GM18505 (cell line): ENCODE results near the gene SCGB1C2.

Source experiments
- ATAC-seq: cut with Tn5 transposase; IDR thresholded peaks from one replicate; pipeline ENCODE4 v1.9.1; 2021; ENCODE audit not compliant: unreplicated experiment
- POLR2A ChIP-seq: IDR thresholded peaks from 4 replicates; pipeline ENCODE4 v1.6.1; 2011; ENCODE audit warnings: borderline replicate concordance; ENCODE audit not compliant: insufficient read depth, insufficient read length; ENCODE audit errors: extremely low read depth

SCGB1C2 gene

DNA sequence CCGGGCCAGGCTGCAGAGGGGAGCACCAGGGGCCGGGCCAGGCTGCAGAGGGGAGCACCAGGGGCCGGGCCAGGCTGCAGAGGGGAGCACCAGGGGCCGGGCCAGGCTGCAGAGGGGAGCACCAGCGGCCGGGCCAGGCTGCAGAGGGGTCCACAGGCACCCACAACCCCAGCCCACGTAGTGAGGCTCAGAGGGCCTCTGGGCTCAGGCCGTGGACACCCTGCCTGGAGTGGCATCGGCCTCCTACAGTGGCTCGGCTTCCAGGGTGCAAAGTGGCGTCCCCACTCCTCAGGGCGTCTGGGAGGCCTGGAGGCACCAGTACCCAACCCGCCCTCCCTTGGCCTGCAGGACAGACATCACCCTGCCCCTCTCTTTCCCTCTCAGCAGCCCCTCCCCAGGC, 34.5 kb downstream of the SCGB1C2 start:
- TF ChIP-seq POLR2A = no peak
- ATAC-seq = no peak

DNA sequence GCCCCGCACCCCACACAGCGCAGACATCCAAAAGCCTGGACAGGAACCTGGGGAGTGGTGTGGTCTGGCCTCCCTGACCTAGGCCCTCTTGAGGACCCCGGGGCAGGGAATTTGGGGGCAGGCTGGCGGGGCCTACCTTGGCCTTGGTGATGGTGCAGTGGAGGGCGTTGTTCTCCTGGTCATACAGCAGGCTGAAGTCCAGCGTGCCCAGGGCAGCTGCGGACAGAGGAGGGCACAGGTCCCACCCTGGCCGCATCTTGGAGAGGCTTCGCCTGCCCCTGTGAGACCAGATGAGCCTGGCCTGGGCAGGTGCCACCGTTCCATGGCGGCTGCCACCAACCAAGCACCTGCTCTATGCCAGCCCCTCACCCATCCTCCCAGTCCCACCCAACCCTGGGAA, 35.0 kb downstream of the SCGB1C2 start:
- TF ChIP-seq POLR2A = no peak
- ATAC-seq = no peak

DNA sequence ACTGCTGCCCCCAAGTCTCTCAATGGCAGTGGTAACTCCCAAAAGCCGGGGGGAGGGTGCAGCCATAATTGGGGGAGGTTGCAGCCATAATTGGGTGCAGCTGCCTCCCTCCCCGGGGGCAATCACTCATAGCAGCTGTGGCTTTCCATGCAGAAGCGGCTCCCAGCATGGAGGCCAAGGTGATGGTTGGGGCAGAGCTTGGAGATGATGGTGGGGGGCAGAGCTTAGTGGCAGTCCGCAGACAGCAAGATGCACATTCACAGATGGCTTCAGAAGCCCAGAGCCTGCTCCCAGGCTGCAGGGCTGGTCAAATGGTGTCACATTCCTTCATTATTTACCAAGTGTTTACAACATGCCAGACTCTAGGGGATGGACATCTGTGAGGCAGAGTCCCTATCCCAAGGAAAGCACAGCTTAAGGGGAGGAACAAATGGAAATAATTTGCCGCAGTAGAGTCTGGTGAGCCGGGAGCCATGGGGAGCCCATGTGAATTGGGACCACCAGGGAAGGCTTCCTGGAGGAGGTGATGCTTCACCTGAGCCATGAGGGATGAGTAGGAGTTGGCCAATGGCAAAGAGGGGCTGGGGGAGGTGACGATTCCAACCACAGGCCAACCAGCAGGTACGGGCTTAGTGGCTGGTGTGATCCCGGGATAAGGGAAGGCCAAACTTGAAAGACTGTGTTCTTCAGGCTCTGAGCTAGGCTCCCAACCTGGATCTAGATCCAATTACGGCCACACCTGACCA, 36.0 kb downstream of the SCGB1C2 start:
- TF ChIP-seq POLR2A = no peak
- ATAC-seq = no peak

DNA sequence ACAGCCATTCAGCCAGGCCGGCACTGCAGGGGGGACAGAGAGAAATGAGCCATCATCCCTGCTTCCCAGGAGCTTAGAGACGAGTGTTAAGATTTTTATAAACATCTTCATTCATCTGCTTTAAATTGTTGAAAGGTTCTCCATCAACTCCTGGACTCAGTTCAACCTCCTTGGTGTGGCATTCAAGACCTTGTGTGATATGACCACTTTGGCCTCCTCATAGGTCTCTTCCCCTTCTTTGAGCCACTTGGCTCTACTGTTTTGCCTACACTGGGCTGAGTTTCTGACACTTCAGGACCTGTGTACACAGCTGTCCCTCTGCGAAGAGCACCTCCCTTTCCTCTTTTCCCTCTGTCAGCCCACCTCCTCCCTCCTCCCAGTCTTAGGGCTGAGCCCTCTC, 39.8 kb downstream of the SCGB1C2 start:
- ATAC-seq = no peak
- no peak for TF ChIP-seq POLR2A

DNA sequence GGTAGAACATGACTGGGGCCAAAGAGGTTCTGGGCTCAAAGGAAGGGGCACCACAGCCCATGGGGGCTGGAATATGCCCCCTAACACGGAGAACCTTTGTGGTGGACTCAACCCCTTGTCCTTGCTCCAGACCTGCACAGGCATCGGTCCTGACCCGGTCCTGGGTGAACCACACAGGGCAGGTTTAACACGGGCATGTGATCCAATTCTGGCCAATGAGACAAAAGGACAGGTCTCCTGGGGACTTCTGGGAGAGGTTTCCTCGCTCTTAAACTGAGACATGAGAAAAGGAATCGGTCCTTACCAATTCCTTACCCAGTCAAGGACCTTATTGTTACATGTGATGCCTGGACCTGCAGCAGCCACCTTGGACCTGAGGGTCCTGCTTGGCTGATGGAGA, 40.4 kb downstream of the SCGB1C2 start:
- no peak for TF ChIP-seq POLR2A
- ATAC-seq = no peak

DNA sequence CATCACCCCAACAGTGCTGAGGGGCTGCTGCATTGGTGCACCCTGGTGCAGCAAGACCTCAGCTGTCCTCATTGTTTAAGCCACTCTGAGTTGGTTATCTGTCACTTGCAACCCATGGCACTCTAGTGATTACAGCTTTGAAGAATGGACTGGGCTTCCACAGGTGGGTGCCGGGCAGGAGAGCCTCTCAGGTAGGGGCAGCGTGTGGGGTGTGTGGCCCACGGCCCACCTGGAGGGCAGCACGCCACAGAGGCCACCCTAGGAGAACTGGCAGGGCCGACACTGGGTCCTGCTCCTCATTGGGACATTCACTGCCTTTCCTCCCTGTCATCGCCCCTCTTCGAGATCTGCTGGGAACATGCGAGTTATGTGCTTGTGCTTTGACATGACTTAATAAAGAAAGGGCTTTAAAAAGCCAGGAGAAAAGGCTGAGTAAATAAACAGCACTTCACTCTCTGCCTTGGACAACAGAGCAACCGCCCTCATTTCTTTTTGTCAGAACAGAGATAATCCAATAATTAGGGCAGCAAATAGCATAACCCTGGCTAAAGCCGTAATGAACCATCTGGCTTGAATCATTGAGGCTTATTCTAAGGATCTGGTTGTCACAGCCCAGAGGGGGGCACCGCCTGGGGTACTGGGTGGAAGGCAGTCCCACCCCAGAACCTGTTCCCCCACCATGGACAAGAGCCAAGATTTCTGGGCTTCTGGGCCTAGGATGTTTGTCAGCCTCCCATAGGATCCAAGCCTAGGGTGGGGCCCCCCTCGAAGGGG, 41.1 kb downstream of the SCGB1C2 start:
- no peak for ATAC-seq
- TF ChIP-seq POLR2A = no peak

DNA sequence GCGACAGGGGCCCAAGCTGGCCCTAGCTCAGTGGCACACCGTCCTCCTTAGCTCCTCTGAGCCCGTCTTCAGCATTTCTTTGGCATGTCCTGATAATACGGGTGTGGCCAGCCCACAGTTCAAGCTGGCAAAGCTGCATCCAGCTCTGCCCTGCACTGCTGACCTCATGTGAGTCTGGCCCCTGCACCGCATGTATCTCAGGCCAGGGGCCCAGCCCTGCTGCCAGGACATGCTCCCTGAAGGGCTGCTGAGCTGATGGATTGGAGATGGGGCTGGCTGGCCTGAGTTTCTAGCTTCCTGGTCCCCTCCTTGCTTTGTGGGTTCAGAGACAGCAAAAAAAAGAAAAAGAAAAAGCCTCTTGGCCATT, 41.7 kb downstream of the SCGB1C2 start:
- no peak for ATAC-seq
- TF ChIP-seq POLR2A = no peak

DNA sequence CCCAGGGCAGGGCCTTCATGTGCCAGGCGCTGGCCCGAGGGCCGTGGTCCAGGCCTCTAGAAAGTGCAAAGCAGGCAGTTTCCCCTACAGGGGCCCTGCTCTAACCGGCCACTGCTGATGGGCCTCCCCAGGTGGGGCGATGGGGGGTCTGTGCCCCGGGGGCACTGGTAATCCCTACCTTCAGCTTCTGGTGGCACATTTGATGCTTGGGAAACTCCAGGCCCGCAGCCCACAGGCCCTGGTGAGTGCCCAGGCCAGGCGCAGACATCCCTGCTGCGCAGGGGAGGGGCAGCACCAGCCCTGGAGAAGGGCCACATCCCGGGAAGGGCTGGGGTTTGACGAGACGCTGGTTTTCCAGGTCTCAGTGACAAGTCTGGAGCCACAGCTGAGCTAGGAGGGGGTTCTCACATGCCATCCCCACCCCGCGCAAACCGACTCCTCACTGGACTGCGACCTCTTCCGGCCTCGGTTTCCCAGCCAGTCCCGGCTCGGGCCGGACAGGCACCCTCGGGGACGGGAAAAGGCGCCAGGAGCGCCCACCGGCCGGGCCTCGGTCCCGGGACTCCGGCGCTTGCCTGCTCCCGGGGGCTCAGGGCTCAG, 42.5 kb downstream of the SCGB1C2 start:
- no peak for ATAC-seq
- no peak for TF ChIP-seq POLR2A

DNA sequence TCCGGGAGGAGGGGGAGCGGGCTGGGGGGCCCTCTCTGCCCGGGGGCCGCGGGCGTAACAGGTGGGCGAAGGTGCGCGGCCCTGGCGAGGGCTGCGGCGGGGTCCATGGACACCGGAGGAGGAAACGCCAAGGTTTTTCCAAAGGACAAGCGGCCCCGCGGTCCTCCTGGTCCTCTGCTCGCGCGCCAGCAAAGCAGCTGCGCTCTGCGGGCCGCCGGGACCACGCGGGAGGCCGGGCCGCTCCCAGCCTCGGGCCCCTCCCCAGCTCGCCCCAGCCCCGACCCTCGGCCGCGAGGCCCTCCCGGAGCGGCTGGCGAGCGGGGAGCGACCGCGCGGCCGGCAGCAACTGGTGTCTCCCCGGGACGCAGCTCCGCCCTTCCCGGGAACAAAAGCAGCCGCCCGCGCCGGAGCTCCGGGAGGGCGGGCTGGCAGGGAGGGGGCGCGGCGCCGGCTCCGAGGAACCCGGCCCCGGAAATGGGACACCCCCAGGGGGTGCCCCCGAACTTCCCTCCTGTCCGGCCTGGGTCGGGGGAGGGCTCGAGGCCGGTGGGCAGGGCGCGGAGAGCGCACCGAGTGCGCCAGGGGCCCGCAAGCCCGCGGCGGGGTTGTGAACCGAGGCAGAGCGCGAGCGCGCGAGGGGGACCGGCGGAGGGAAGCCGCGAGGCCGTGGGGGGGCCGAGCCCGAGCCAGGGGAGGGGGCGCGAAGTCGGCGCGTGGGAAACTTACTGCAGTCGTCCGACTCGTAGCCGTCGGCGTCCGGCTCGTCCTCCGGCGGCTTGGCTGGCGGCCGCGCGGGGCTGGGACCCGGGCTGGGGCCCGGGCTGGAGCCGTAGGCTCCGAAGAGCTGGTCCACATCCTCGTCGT, 43.2 kb downstream of the SCGB1C2 start:
- no peak for ATAC-seq
- no peak for TF ChIP-seq POLR2A

DNA sequence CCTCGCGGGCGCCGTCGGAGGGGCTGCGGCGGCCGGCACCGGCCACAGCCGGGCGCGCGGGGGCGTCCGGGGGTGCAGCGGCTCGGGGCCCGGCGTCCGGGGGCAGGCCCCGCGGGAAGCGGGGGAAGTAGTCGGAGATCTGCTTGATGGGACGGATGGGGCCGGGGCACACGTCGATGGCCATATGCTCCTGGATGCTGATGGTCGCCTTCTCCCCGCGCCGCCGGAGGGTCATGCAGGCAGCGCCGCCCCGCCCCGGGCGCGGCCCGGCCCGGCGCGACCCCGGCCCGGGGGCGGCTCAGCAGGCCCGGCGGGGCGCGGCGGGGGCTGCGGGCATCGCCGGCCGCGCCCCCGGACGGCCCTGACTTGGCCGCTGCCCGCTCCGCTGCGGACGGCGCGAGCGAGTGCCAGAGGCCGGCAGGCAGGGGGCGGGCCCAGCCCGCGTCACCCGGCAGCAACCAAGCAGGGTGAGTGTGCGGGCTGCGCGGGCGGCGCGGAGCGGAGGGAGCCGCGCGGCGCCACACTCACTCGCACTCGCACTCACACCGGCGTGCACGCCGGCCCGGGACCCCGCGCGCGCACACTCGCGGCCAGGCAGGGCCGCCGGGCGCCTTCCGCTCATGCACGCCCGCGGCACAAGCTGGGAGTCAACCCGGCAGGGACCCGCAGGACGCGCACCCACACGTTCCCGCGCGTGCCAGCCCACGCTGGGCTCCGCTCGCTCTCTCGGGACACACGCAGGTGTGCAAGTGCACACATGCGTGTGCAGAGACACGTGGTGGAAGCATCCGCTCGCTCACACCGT, 44.1 kb downstream of the SCGB1C2 start, which contains the start of gene DOC2B:
TSS of gene DOC2B (minus strand) at position 406 of the 805 bp plus-strand sequence. CDS start at position 235, 171 bp downstream.
- no peak for ATAC-seq
- no peak for TF ChIP-seq POLR2A

DNA sequence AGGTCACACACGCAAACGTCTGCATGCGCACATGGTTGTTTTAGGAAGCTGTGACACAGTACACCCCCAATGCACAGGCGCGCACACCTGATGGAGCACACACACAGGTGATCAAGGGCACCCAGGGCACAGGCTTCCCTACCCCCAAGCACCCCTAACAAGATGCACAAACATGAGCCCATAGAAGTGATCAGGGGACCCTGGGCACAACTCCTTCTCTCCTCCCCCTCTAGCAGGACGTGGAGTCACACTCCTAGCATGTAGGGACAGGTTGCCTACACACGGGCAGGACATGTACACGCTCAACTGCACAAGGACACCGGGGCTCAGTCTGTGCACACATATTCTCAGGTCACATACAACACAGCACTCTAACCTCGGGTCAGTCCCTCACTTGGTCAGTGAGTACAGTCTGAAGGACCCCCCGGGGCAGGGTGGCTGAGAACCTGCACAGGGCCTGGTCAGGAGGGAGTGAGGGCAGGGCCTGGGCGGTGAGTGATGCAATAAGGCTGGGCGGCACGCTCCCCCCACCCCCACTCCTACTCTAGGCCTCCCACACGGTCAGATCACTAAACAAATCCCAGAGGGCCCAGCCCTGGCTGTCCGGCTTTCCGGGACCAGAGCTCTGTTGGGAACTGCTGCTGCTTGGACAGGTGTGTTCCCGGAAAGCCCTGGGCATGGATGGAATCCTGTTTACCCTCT, 44.8 kb downstream of the SCGB1C2 start:
- TF ChIP-seq POLR2A = no peak

DNA sequence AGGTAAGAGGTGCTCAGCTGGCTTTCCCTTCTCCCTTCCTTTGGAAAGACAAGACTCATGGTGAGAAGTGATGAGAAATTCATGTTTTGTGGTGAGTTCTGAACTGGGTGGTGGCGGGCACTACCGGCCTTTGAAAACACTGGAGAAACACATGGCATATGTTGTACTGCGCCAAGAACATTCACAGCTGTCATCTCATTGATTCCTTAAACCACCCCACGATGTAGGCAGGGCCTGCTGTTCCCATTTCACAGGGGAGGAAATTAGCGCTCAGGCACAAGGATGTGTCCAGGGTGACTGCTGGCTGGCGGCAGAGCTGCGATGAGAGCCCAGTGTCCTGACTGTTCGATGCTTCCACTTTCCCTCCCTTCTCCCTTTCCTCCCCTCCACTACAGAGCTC, 45.7 kb downstream of the SCGB1C2 start:
- no peak for ATAC-seq
- no peak for TF ChIP-seq POLR2A

More for the DNA sequence above, 44.8 kb downstream of the SCGB1C2 start:
- ATAC-seq = no peak
